Stimulated activated CD8-positive, alpha-beta memory T cell treated with anti-CD3 and anti-CD28 coated beads, Interleukin-7, amount 100 ng/mL, for 4 hours (primary cell): ENCODE results near the gene UBFD1.
"Not testable (repeated sequence)": the region's sequence is repeated elsewhere in the genome, so short reads cannot be mapped to it uniquely, and the experiment has no call there.

Source experiments
- DNase-seq, 2 donors: peaks; one replicate each; pipeline ENCODE4 v3.0.0-alpha.2; 2020; ENCODE audit warnings: low read depth in 2 of 2

The UBFD1 gene

DNA sequence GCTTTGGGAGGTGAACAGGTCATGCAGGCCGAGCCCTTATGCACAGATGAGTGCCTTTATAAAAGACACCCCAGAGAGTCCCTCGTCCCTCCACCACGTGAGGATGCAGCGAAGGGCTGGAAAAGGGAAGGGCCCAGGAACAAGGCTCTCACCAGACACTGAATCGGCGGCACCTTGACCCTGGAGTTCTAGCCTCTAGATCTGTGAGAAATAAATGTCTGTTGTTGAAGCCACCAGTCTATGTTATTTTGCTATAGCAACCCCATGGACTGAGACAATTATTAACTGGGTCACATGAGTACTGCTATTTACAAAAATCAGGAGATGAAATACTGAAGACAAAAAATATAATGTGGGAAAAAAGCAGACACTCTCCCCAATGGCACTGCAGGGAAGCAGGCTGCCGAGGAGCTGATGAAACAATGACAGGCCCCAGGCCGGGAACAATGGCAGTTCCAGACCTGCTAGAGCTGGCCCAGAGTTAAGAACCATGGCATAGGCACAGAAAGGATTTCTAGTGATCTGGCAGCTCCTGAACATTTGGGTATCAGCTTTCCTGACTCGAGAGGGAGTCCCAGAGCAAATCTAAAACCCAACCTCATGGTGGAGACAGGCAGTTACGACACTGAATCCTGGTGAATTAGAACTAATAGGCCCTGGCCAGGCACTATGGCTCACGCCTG is 29.4 kb upstream of the UBFD1 start:
- DNase-seq, result no peak

DNA sequence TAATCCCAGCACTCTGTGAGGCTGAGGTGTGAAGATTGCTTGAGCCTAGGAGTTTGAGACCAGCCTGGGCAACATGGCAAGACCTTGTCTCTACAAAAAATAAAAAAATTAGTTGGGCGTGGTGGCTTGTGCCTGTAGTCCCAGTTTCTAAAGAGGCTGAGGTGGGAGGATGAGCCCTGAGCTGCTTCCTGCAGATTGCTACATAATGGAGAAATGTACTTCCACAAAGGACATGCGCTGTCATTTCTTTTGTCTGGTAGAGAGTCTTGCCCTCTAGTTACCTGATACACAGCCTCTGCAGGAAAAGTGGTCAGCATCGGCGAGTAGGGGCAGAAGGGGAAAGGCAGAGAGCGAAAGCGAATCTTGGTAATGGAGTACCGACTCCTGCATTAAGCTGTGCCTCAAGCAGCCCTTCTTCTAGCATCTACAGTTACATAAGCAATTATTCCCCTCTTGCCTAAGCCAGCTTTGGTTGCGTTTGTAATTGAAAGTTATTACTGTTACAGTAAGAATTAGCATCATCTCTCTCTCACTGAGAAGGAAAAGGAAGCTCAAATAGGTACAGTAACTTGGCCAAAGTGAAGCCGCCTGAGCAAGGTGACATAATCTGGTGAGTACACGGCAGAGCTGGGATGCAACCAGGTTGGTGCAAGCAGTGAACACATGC is 28.8 kb upstream of the UBFD1 start:
- DNase-seq, result no peak

DNA sequence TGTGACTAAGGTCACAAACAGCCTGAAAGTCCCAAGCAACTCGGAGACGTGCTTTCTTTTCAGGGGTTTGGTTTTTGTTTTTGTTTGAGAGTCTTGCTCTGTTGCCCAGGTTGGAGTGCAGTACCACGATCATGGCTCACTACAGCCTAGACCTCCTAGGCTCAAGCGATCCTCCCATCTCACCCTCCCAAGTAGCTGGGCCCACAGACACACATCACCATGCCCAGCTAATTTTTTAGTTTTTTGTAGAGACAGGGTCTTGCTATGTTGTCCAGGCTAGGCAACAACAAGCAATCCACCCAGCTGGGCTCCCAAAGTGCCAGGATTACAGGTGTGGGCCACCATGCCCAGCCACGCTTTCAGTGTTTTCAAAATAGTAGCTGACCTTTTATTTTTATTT is 27.5 kb upstream of the UBFD1 start:
- no peak for DNase-seq

DNA sequence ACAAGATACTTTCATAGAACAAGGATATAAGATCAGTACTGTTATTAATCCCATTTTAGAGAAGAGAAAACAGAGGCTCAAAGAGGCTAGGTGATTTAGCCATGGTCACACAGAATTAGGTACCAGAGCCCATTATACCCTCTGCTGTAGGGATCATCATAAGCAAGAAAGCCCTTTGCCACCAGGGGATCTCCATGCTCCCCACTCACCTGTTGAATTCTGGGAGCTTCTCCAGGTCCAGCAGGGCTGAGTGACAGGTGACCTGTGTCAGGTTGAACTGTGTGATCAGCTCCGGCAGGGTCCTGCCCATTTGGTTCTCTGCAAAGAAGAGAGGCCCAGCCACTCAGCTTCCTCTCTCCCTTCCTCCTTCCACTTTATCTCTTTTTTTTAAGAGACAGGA is 25.1 kb upstream of the UBFD1 start:
- no peak for DNase-seq

DNA sequence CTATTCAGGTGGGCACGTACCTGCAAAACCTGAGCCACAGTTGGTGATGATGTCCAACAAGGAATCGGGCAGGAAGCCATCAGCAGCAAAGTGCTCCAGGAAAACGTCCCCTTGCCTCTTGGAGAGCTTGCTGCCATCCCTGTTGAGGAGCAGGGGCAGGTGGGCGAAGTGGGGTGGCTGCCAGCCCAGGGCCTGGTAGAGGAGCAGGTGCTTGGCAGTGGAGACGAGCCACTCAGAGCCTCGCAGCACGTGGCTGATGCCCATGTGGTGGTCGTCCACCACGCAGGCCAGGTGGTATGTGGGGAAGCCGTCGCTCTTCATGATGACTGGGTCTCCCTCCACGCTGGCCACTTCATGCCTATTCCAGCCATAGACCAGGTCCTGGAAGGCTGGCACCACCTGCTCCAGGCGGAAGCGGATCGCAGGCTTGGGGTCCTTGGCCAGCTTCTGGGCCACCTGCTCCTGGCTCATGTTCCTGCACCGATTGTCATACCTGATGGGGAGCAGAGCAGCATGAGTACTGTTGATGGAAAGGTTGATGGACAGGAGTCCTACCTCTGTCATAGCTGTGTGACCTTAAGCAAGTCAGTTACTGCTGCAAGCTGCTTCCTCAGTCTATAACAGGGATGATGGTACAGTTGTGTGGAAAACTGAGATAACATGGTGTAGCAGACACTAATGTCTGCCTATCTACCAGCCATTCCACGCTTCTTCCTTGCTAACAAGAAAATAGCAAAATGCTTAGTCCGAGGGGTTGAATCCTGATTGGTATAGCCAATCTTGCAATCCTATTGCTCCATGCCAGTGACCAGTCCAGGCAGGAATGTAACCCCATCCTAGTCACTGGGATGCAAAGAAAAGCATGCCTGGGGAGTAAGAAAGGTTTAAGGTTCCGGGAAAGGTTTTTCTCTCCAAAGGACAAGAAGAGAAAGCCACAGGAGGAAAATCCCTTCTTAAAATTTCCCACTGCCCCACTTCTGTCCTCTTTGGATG is 22.4 kb upstream of the UBFD1 start:
- no peak for DNase-seq

DNA sequence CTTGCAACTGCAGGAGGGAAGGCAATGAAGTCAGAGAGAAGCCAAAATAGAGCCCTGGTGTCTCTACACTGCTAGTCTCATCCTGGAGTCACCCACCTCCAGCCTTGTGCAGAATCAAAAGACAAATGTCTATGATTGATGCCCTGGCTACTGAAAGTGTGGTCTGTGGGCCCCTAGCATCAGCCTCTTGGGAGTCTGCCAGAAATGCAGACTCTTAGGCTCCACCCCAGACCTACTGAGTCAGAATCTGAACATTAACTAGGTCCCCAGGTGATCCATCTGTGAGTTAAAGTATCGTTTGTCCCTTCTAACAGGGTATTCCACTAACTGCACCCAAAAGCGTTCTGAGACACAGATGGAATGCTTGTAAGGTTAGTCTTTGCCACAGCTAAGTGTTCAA is 21.6 kb upstream of the UBFD1 start:
- no peak for DNase-seq

DNA sequence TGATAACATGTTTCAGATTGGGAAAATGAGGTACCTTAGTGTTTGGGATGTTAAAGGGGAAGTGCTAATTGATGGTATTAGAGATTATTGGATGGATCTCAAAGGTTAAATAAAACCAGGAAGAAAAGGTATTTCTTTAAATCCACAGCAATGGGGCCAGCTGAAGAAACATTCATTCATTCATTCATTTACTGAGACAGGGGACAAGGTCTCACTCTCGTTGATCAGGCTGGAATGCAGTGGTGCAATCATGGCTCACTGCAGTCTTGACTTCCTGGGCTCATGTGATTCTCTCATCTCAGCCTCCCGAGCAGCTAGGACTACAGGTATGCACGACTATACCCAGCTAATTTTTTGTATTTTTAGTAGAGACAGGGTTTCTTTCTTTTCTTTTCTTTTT is 20.1 kb upstream of the UBFD1 start:
- DNase-seq, result no peak

DNA sequence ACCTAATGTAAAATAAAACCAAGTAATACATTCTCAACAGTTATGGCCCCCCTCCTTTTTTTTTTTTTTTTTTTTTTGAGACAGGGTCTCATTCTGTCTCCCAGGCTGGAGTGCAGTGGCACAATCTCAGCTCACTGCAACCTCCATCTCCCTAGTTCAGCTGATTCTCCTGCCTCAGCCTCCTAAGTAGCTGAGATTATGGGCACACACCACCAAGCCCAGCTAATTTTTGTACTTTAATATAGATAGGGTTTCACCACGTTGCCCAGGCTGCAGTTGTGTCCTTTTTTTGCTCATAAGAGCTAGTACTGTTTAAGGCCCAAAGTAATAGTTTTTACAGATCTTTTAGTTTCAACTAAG is 18.6 kb upstream of the UBFD1 start:
- DNase-seq, result no peak

DNA sequence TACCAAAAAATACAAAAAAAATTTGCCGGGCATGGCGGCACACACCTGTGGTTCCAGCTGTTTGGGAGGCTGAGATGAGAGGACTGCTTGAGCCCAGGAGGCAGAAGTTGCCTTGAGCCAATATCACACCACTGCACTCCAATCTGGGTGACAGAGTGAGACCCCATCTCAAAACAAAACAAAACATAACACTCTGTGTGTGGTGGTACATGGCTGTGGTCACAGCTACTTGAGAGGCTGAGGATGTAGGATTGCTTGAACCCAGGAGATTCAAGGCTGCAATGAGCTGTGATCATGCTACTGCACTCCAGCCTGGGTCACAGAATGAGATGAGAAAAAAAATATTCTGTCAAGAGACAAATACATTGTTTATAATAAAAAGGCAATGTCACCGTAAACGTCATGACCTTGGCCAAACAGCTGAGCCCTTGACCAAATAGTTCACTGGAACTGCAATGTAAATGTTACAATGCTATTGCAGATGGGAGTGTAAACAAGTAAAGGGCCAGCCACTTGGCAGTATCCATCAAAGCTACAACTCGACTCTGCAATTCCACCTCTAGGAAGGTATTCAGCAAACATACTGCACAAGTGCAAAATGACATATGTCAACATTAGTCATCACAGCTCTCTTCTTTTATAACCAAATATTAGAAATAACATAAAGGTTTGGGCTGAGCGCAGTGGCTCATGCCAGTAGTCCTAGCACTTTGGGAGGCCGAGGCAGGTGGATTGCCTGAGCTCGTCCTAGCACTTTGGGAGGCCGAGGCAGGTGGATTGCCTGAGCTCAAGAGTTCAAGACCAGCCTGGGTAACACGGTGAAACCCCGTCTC is 17.3 kb upstream of the UBFD1 start:
- no peak for DNase-seq

DNA sequence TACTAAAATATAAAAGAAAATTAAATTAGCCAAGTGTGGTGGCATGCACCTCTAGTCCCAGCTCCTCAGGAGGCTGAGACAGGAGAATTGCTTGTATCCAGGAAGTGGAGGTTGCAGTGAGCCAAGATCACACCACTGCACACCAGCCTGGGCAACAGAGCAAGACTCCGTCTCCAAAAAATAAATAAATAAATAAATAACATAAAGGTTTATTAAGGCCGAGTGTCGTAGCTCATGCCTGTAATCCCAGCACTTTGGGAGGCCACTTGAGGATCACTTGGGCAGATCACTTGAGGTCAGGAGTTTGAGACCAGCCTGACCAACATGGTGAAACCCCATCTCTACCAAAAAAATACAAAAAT is 16.7 kb upstream of the UBFD1 start:
- not testable (repeated sequence) for DNase-seq

DNA sequence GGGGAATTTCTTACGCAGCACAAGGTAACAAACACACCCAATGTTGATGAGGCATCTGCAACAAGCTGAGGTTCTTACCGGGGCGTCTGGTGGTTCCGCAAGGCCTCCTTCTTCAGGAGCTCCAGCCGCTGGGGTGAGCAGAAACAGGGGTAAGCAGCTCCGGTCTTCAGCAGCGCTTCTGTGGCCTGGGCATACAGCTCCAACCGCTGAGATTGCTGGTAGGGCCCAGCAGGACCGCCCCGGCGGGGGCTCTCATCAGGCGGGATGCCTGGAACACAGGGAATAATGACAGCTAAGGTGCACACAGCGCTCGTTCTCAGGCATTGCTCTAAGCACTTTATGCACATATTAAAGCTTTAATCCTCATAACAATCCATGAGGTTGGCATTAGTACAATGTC is 13.1 kb upstream of the UBFD1 start:
- no peak for DNase-seq

DNA sequence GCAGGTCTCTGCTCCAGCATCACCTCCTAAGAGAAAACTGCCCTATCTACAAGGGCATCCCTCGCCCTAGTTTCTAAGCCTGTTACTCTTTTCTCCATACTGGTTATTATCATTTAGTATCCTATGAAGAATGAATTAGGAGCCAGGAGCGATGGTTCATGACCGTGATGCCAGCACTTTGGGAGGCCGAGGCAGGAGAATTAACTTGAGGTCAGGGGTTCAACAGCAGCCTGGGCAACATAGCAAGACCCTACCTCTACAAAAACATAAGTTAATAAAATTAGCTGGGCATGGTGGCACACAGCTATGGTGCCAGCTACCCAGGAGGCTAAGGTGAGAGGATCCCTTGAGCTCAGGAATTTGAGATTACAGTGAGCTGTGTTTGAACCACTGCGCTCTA is 7.6 kb upstream of the UBFD1 start:
- DNase-seq, result no peak

DNA sequence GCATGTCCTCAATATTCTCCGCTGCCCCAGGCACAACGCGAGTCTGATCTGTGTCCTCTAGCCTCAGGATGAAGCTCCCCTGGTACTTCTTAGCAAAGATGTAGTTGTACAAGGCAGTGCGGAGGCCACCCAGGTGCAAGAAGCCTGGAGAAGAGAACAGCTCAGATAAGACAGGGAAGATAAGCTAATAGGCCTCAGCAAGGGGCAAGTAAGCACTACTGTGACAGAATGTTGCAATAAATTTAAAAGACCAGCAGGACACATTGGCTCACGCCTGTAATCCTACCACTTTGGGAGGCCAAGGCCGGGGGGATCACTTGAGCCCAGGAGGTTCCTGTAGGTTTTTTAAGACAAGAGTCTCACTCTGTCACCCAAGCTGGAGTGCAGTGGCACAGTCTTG is 5.4 kb upstream of the UBFD1 start:
- DNase-seq, result no peak

DNA sequence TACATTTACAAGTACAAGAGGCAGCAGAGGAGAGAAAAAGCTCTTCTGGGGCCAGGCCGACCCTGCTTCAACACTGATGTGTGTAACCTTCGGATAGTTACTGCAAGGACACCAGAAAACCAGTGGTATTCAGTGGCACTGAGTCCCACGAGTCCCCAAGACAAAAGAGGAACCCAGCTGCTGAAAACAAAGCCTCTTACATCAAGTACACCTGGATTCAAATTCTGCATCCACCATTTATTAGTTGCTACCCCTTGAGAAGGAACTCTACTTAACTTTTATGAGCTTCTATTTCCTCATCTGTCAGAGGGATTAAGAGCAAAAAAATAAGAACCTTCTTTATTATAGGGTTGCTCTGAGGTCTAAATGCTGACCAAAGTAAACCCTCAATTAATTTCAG is 3.0 kb upstream of the UBFD1 start:
- DNase-seq, result no peak

DNA sequence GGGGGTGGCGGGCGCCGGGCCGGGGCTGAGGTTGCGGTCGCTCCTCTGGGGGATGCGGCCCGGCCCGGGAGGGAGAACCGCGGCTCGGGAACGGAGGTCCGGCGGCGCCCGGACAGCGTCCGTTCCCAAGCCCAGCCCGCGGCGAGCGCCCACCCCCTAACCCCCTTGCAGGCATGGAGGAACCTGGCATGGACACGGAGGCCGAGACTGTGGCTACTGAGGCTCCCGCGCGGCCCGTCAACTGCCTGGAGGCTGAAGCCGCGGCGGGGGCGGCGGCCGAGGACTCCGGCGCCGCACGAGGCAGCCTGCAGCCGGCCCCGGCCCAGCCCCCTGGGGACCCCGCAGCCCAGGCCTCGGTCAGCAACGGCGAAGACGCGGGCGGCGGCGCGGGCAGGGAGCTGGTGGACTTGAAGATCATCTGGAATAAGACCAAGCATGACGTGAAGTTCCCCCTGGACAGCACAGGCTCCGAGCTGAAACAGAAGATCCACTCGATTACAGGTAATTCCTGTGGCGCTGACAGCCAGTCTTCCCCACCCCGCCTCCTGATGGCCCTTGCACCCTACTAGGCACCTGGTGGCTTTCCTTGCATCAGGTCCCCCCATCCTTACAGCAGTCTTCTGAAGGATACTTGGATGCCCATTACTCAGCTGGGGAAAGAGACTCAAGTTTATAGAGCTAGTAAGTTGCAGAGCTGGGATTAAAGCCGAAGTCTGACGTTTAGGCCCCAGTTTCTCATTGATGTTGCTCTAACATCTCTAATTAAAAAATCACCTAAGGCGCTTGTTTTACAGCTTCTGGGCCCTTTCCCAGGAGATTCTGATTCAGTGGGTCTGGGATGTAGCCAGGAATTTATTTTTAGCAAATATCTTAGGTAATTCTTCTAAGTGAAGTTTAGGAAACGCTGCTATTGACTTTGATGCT is 514 bp downstream of the UBFD1 start:
- no peak for DNase-seq

DNA sequence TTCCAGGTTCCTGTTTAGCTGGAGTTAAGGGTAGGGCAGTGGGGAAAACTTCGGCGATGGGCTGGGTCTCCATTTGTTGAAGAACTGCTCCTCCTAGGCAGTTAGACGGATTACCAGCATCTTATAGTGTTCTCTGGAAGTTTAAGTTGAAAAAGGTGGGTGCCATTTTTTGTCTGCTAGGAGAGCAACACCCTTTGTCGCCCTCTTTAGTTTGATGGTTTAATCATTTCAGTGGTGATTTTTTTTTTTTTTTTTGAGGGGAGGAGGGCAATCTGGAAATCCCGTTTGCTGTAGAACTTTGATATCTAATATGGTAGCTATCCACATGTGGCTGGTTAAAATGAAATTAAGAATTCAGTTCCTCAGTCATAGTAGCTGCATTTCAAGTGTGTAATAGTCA is 4.1 kb downstream of the UBFD1 start:
- no peak for DNase-seq

DNA sequence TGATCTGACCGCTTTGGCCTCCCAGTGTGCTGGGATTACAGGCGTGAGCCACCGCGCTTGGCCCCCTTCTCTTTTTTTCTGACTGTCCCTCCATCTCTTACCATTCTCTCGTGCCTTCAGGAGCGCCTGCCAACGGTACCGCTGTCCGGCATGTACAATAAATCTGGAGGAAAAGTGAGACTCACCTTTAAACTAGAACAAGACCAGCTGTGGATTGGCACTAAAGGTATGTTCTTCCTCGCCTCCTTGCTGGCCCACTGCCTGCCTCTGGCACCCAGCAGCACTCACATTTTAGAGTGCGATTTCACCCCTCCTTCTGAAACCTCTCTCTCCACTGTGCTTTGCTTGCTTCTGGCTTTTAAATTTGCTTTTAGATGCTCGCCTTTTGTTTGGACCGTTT is 5.0 kb downstream of the UBFD1 start:
- no peak for DNase-seq

DNA sequence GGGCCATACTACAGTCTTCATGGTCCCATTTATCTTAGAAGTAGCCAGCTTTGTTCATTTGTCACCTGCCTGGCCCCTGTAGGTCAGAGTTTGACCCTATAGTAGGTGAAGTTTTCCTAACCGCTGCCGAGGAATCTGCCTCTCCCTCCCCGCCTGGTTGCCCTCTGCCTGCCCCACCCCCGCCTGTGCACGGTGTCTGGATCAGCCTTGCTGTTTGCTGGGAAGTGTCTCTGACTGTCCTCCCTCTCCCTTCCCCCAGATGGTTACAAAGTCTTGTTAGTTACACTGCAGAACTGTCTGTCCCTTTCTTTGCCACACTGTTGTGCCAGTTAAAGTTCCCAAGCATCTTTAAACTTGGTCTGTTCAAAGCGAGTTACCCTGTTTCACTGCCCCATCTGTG is 5.7 kb downstream of the UBFD1 start:
- no peak for DNase-seq

DNA sequence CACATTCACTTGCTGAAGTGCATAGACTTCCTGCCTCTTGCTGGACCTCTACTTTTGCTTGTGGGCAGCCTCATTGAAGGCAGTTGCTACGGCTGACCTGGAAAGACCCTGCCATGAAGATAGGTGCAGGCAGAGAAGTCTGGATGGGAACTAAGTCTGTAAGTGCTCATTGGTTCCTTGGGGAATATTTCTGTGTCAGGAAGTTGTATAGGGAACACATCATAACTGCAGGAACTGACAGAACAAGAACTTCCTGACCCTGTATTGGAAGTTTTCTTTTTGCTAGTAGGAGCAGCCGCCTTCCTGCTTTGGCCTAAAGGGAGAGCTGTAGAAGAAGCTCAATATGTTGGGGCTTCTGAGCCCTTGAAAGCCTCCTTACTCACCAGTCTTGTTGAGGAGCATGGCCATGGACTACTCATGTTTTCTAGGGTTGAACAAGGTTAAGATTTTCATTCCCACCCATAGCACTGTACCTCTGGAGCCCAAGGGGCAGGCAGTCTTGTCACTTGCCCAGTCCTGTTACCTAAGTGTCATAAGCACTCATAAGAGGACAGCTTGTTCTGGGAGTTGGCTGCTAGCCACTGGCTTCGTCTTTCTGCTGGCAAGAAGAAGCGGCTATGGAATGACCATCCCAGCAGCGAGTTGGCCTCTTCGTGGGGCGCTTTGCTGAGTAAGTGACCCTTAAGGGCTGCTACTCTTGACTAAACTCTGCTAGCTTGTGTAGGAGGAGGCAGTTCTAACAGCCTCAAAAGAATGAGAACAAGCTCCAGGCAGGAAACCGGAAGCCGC is 7.2 kb downstream of the UBFD1 start:
- DNase-seq, result no peak

DNA sequence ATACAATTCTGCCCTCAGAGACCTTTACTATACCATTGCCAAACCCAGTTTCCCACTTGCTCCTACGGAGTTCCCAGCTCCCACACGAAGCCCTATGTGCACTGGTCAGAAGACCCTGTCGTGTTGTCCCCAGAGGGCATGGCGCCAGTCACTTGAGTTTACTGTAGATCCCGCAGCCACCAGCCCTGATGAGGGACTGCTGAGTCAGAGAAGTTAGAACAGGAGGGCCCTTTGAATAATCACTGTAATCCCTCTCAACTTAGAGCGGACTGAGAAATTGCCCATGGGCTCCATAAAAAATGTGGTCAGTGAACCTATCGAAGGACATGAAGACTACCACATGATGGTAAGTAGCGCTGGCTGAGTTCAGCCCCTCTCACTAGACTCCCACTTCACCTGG is 9.2 kb downstream of the UBFD1 start:
- no peak for DNase-seq
